Lung (tissue), 12 donors: Measurements from ENCODE around the gene RAB4B. TPM values are rescaled to one million over a fixed set of nuclear protein-coding genes. Genes with fewer than 3 reads are reported as not detected.
"Not testable (repeated sequence)": the region's sequence is repeated elsewhere in the genome, so short reads cannot be mapped to it uniquely, and the experiment has no call there.

Experiments used
- ATAC-seq: fragments of 200-7000 bp; cut with Tn5 transposase; one replicate; pipeline ENCODE4 v1.9.1; 2020; ENCODE audit warnings: moderate number of reproducible peaks; ENCODE audit not compliant: insufficient read depth, low FRiP score
- DNase-seq, 3 donors: peaks; one replicate each; pipeline ENCODE4 v3.0.0-alpha.2; 2013 to 2017
- H3K27ac ChIP-seq, 2 donors: one replicate each; pipeline ENCODE4 v1.5.1; 2013; ENCODE audit warnings: mild to moderate bottlenecking in 2 of 2, moderate library complexity in 2 of 2, control low read depth in 1 of 2, inconsistent platforms in 1 of 2, low read depth in 1 of 2, low read length in 1 of 2
- H3K27me3 ChIP-seq, 3 donors: one replicate each; pipeline ENCODE4 v1.5.1; 2013; ENCODE audit warnings: low read length in 2 of 3; ENCODE audit not compliant: control insufficient read depth in 3 of 3, insufficient read depth in 3 of 3
- H3K36me3 ChIP-seq, 4 donors: one replicate each; pipeline ENCODE4 v1.5.1; 2013; ENCODE audit warnings: low read length in 4 of 4, mild to moderate bottlenecking in 1 of 4, moderate library complexity in 1 of 4; ENCODE audit not compliant: control insufficient read depth in 4 of 4, insufficient read depth in 4 of 4
- H3K4me1 ChIP-seq, 5 donors: one replicate each; pipeline ENCODE4 v1.5.1; 2013; ENCODE audit warnings: low read length in 5 of 5, mild to moderate bottlenecking in 2 of 5, moderate library complexity in 1 of 5; ENCODE audit not compliant: control insufficient read depth in 5 of 5, insufficient read depth in 5 of 5
- H3K4me3 ChIP-seq: one replicate; pipeline ENCODE4 v1.5.1; 2013; ENCODE audit warnings: mild to moderate bottlenecking, control low read depth, moderate library complexity
- H3K9ac ChIP-seq, 2 donors: one replicate each; pipeline ENCODE4 v1.5.1; 2013; ENCODE audit warnings: low read length in 2 of 2, control low read depth in 1 of 2; ENCODE audit not compliant: insufficient read depth in 1 of 2
- H3K9me3 ChIP-seq, 4 donors: one replicate each; pipeline ENCODE4 v1.5.1; 2013; ENCODE audit warnings: low read length in 3 of 4, mild to moderate bottlenecking in 1 of 4, moderate library complexity in 1 of 4; ENCODE audit not compliant: control insufficient read depth in 4 of 4, insufficient read depth in 3 of 4
- CTCF ChIP-seq: IDR thresholded peaks from 2 replicates; pipeline ENCODE4 v1.5.1; 2012; ENCODE audit warnings: mild to moderate bottlenecking; ENCODE audit errors: control extremely low read depth, extremely low read depth
- WGBS, 2 donors: extraction: QIAGEN DNeasy Blood & Tissue Kit; methylation state at CpG; one replicate each; pipeline ENCODE4 v1.1.7; 2013; 5-methylcytosine and 5-hydroxymethylcytosine counted together
- polyA plus RNA-seq, 2 donors: library from polyadenylated mRNA; stranded (reverse); fragments of 200-250 nt; gene quantifications; one replicate each; pipeline ENCODE4 v1.2.1, GENCODE V29; 2013
- total RNA-seq, 2 donors: library from RNA; depleted of rRNA in 1 of 2; stranded (reverse); fragments of >200 nt in 1 of 2; gene quantifications; one replicate each; pipeline ENCODE4 v1.2.1, GENCODE V29; 2014 to 2021
- donor health status: control.
- donor health status: control.
- donor health status: Bipolar disorder and iron deficiency.
- donor health status: healthy.
- donor health status: DM: yes; HTN: yes; CAD: no.

RAB4B gene
- total and polyA plus RNA-seq, 4 donors: 11.5 to 90.9 (median 75.8) TPM

GRCh38 chr19:40827386-40828247, 49.6 kb downstream of the RAB4B start:
- DNase-seq (no peak), ATAC-seq (no peak)
- Histone ChIP-seq H3K4me3 (no peak overlapping the region), H3K4me1 (peaks cover 0 to 10% (median 2%) of the 10 kb centered on the region in 5 donors), H3K36me3 (peaks cover 0 to 5% (median 1%) of the 10 kb centered on the region in 4 donors), H3K27me3 (no peaks in the 10 kb centered on the region), H3K9ac (no peak overlapping the region), H3K9me3 (no peaks in the 10 kb centered on the region), H3K27ac (no peak overlapping the region)
- 94 to 96% methylated on average over 22 of the region's 22 CpGs for WGBS, 2 donors
- TF ChIP-seq CTCF: no peak

- ATAC-seq (no peak), DNase-seq (no peak)
- no peak overlapping the region for H3K27ac ChIP-seq
- TF ChIP-seq CTCF: no peak
- no peak overlapping the region for H3K9ac ChIP-seq
- no peaks in the 10 kb centered on the region for H3K27me3 ChIP-seq
- H3K9me3 ChIP-seq: no peaks in the 10 kb centered on the region
- H3K4me1 ChIP-seq: peaks cover 0 to 6% (median 0%) of the 10 kb centered on the region in 5 donors
- no peak overlapping the region for H3K4me3 ChIP-seq
- H3K36me3 ChIP-seq: peaks cover 0 to 5% (median 1%) of the 10 kb centered on the region in 4 donors
Observed at GRCh38 chr19:40829205-40829604, 51.2 kb downstream of the RAB4B start.

- WGBS, 2 donors: 95 to 96% methylated on average over 16 of the region's 16 CpGs
- H3K27me3 ChIP-seq, H3K4me3 ChIP-seq, H3K9ac ChIP-seq, H3K9me3 ChIP-seq, H3K36me3 ChIP-seq, H3K4me1 ChIP-seq, H3K27ac ChIP-seq, DNase-seq, ATAC-seq: not testable (repeated sequence)
Observed at GRCh38 chr19:40830741-40831140, 52.7 kb downstream of the RAB4B start.

- H3K27me3 ChIP-seq: no peaks in the 10 kb centered on the region
- H3K9ac ChIP-seq: no peak overlapping the region
- no peak overlapping the region for H3K4me3 ChIP-seq
- 54 to 55% methylated on average over 7 of the region's 7 CpGs for WGBS, 2 donors
- peak in 2 of 3 donors; percentile 39 to 68 for DNase-seq
- H3K9me3 ChIP-seq: no peaks in the 10 kb centered on the region
- H3K36me3 ChIP-seq: peaks cover 0 to 5% (median 1%) of the 10 kb centered on the region in 4 donors
- H3K27ac ChIP-seq: no peak overlapping the region
- H3K4me1 ChIP-seq: peaks cover 0 to 2% (median 0%) of the 10 kb centered on the region in 5 donors
- no peak for TF ChIP-seq CTCF
- peak; percentile 19 for ATAC-seq
Observed at GRCh38 chr19:40831502-40832430, 53.7 kb downstream of the RAB4B start.

- ATAC-seq, H3K27me3 ChIP-seq, H3K4me3 ChIP-seq, H3K36me3 ChIP-seq, H3K4me1 ChIP-seq, H3K9me3 ChIP-seq, DNase-seq, H3K27ac ChIP-seq, H3K9ac ChIP-seq: not testable (repeated sequence)
- 69 to 83% methylated on average over 4 of the region's 4 CpGs for WGBS, 2 donors
Observed at GRCh38 chr19:40832431-40832790, 54.4 kb downstream of the RAB4B start.
